ENCODE results near the gene MATN1. TPM values are rescaled to one million over a fixed set of nuclear protein-coding genes. Genes with fewer than 3 reads are reported as not detected.

Gene MATN1
- total RNA-seq, 1 experiment from 2014 or later: 0.24 TPM

DNA sequence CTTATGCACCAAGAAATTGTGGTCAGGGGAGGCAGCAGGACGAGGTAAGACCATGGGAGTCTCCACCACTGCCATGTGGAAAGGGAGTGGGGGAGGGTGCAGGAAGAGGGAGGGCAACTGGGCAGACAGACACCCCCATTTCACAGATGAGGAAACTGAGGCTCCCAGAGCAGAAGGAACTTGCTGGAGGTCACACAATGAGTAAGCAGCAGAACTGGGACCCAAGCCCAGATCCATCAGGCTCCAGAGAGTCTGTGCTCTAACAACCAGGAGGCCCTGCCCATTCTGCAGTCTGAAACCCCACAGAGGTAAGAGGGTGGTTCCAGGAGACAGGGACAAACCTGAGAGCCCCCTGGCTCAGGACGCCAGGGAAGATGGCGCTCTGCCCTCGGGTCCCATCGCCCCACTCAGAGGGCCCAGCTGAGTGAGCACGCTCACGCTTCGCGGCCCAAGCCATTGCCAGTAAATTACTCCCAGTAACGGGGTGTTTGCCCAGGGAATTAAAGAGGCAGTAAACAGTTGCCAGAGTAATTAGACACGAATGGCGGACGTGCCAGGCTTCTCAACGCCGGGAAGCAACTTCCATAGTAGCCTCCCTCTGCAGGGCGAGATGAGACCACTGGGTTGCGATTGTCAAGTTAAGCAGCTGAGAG is 59.2 kb downstream of the MATN1 start (continued):
- TF ChIP-seq, protein P1, sequence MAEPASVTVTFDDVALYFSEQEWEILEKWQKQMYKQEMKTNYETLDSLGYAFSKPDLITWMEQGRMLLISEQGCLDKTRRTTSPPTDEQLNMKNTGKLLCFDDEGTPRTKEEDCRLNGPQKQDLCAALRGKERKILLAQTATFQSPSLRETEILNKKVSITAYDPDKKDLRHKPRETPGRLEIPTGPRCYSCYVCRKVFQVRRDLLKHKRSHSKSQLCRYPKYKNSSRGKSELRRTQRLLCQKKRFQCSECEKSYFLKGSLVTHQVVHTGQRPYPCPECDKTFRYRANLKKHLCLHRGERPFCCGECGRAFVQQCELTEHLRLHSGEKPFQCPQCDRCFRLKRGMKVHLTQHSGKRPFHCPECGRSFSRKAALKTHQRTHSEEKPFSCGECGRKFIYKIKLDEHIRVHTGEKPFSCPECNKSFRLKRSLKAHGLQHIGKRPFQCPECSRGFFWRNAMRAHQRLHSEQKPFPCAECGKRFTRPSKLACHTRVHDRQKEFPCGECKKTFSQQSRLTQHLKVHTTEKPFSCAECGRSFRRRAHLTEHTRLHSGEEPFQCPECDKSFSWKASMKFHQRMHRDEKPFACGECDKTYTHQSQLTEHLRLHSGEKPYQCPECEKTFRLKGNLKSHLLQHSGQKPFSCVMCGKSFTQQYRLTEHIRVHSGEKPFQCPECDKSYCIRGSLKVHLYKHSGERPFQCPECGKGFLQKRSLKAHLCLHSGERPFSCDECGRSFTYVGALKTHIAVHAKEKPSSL (CRISPR knock-in tag; conservative IDR thresholded peaks at IDR 0.05): no peak
- TF ChIP-seq ZNF671 (CRISPR knock-in tag; IDR thresholded peaks at IDR 0.05) (no peak), OVOL2 (CRISPR knock-in tag; IDR thresholded peaks at IDR 0.05; ENCODE audit: borderline replicate concordance) (no peak)
- TF ChIP-seq, protein P2, sequence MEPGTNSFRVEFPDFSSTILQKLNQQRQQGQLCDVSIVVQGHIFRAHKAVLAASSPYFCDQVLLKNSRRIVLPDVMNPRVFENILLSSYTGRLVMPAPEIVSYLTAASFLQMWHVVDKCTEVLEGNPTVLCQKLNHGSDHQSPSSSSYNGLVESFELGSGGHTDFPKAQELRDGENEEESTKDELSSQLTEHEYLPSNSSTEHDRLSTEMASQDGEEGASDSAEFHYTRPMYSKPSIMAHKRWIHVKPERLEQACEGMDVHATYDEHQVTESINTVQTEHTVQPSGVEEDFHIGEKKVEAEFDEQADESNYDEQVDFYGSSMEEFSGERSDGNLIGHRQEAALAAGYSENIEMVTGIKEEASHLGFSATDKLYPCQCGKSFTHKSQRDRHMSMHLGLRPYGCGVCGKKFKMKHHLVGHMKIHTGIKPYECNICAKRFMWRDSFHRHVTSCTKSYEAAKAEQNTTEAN (CRISPR knock-in tag; IDR thresholded peaks at IDR 0.05): no peak

DNA sequence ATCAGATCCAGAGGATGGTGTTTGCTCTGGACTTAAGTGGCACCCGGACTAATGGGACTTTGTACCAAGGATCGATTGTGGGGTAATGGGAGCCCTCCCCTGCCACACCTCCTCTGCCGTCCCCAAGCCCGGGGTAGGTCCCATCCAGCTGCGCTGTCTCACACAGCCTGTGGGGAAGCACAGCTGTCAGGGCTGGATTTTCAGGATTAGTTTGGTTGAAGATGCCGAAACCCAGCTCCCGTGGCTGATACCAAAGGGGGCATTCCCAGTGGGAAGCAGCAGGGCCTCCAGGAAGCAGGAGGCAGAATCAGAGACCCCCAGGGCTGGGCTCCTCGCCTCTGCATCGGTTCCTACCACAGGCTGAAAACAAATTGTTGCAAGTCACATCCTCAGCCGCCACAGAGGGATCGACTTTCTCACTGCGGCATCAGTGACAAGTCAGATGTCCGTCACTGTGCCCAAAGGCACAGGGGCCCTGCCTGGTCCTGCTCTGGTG is 59.7 kb downstream of the MATN1 start:
- no peaks in the 10 kb centered on the region for H3K9me3 Mint-ChIP-seq
- peaks cover 18% of the 10 kb centered on the region for H3K4me1 Mint-ChIP-seq
- POLR2A ChIA-PET: no interaction called here
- no peak overlapping the region for H3K4me3 Mint-ChIP-seq
- no peak for DNase-seq (ENCODE audit: low spot score)
- peaks cover 2% of the 10 kb centered on the region; the same call in 1 of the 2 replicates for H3K27me3 Mint-ChIP-seq (ENCODE audit: low read depth)
- TF ChIP-seq, protein P3, sequence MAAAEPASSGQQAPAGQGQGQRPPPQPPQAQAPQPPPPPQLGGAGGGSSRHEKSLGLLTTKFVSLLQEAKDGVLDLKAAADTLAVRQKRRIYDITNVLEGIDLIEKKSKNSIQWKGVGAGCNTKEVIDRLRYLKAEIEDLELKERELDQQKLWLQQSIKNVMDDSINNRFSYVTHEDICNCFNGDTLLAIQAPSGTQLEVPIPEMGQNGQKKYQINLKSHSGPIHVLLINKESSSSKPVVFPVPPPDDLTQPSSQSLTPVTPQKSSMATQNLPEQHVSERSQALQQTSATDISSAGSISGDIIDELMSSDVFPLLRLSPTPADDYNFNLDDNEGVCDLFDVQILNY (CRISPR knock-in tag; IDR thresholded peaks at IDR 0.05): no peak
- TF ChIP-seq MXD4 (CRISPR knock-in tag; IDR thresholded peaks at IDR 0.05; ENCODE audit: borderline replicate concordance): no peak
- TF ChIP-seq, protein P4, sequence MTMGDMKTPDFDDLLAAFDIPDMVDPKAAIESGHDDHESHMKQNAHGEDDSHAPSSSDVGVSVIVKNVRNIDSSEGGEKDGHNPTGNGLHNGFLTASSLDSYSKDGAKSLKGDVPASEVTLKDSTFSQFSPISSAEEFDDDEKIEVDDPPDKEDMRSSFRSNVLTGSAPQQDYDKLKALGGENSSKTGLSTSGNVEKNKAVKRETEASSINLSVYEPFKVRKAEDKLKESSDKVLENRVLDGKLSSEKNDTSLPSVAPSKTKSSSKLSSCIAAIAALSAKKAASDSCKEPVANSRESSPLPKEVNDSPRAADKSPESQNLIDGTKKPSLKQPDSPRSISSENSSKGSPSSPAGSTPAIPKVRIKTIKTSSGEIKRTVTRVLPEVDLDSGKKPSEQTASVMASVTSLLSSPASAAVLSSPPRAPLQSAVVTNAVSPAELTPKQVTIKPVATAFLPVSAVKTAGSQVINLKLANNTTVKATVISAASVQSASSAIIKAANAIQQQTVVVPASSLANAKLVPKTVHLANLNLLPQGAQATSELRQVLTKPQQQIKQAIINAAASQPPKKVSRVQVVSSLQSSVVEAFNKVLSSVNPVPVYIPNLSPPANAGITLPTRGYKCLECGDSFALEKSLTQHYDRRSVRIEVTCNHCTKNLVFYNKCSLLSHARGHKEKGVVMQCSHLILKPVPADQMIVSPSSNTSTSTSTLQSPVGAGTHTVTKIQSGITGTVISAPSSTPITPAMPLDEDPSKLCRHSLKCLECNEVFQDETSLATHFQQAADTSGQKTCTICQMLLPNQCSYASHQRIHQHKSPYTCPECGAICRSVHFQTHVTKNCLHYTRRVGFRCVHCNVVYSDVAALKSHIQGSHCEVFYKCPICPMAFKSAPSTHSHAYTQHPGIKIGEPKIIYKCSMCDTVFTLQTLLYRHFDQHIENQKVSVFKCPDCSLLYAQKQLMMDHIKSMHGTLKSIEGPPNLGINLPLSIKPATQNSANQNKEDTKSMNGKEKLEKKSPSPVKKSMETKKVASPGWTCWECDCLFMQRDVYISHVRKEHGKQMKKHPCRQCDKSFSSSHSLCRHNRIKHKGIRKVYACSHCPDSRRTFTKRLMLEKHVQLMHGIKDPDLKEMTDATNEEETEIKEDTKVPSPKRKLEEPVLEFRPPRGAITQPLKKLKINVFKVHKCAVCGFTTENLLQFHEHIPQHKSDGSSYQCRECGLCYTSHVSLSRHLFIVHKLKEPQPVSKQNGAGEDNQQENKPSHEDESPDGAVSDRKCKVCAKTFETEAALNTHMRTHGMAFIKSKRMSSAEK (CRISPR knock-in tag; IDR thresholded peaks at IDR 0.05; ENCODE audit: borderline replicate concordance): no peak
- TF ChIP-seq NFYB (CRISPR knock-in tag; conservative IDR thresholded peaks at IDR 0.05; ENCODE audit: low read depth): no peak
- no peak for TF ChIP-seq GABPB1 (CRISPR knock-in tag; IDR thresholded peaks at IDR 0.05)
- no peak for TF ChIP-seq ZNF138 (CRISPR knock-in tag; conservative IDR thresholded peaks at IDR 0.05)
- TF ChIP-seq, protein P5, sequence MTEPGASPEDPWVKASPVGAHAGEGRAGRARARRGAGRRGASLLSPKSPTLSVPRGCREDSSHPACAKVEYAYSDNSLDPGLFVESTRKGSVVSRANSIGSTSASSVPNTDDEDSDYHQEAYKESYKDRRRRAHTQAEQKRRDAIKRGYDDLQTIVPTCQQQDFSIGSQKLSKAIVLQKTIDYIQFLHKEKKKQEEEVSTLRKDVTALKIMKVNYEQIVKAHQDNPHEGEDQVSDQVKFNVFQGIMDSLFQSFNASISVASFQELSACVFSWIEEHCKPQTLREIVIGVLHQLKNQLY (CRISPR knock-in tag; IDR thresholded peaks at IDR 0.05): no peak
- no peak for TF ChIP-seq CBFB (CRISPR knock-in tag; IDR thresholded peaks at IDR 0.05; ENCODE audit: low read depth)
- no peak for TF ChIP-seq CREM (CRISPR knock-in tag; IDR thresholded peaks at IDR 0.05)
- TF ChIP-seq, protein P6, sequence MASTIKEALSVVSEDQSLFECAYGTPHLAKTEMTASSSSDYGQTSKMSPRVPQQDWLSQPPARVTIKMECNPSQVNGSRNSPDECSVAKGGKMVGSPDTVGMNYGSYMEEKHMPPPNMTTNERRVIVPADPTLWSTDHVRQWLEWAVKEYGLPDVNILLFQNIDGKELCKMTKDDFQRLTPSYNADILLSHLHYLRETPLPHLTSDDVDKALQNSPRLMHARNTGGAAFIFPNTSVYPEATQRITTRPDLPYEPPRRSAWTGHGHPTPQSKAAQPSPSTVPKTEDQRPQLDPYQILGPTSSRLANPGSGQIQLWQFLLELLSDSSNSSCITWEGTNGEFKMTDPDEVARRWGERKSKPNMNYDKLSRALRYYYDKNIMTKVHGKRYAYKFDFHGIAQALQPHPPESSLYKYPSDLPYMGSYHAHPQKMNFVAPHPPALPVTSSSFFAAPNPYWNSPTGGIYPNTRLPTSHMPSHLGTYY (CRISPR knock-in tag; IDR thresholded peaks at IDR 0.05): no peak
- TF ChIP-seq, protein P7, sequence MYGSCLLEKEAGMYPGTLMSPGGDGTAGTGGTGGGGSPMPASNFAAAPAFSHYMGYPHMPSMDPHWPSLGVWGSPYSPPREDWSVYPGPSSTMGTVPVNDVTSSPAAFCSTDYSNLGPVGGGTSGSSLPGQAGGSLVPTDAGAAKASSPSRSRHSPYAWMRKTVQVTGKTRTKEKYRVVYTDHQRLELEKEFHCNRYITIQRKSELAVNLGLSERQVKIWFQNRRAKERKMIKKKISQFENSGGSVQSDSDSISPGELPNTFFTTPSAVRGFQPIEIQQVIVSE (CRISPR knock-in tag; IDR thresholded peaks at IDR 0.05; ENCODE audit: borderline replicate concordance): no peak
- no peak overlapping the region for H3K27ac Mint-ChIP-seq
- ATAC-seq: 0 out of 2 replicates have a peak, but pooled peaks have one; percentile 19
- CTCF ChIA-PET: no interaction called here
- H3K36me3 Mint-ChIP-seq: no peaks in the 10 kb centered on the region

All from WTC11 (cell line).